Activated CD4-positive, alpha-beta T cell treated with anti-CD3 and anti-CD28 coated beads, Interleukin-2, amount 50 U/mL, for 16 hours (primary cell): ENCODE results near the gene VSIR.

Experiments
- DNase-seq: peaks from one replicate; pipeline ENCODE4 v3.0.0-alpha.2; 2020

The VSIR gene

GRCh38 chr10:71763352-71764127 is 9.8 kb downstream of the VSIR start:
- DNase-seq = no peak

- no peak for DNase-seq
Observed at GRCh38 chr10:71762324-71762723, 11.0 kb downstream of the VSIR start.

- DNase-seq = no peak
Observed at GRCh38 chr10:71761541-71762113, 11.7 kb downstream of the VSIR start.

GRCh38 chr10:71761105-71761511 is 12.2 kb downstream of the VSIR start:
- no peak for DNase-seq

- no peak for DNase-seq
Observed at GRCh38 chr10:71757399-71757922, 15.9 kb downstream of the VSIR start.

GRCh38 chr10:71756311-71757191 is 16.8 kb downstream of the VSIR start:
- peak; percentile 79 for DNase-seq

GRCh38 chr10:71755179-71755879 is 18.0 kb downstream of the VSIR start:
- no peak for DNase-seq

- DNase-seq = no peak
Observed at GRCh38 chr10:71754562-71754961, 18.8 kb downstream of the VSIR start.

GRCh38 chr10:71753960-71754505 is 19.3 kb downstream of the VSIR start:
- DNase-seq = no peak

GRCh38 chr10:71753091-71753959 is 20.0 kb downstream of the VSIR start:
- DNase-seq = no peak

GRCh38 chr10:71752391-71753090 is 20.8 kb downstream of the VSIR start:
- DNase-seq = no peak

- no peak for DNase-seq
Observed at GRCh38 chr10:71751515-71752224, 21.6 kb downstream of the VSIR start.

- DNase-seq = no peak
Observed at GRCh38 chr10:71750986-71751385, 22.3 kb downstream of the VSIR start.

GRCh38 chr10:71750124-71750841 is 23.0 kb downstream of the VSIR start:
- no peak for DNase-seq

- no peak for DNase-seq
Observed at GRCh38 chr10:71749396-71749795, 23.9 kb downstream of the VSIR start.

GRCh38 chr10:71748671-71749191 is 24.6 kb downstream of the VSIR start:
- DNase-seq = peak; percentile 94

GRCh38 chr10:71747551-71748523 is 25.5 kb downstream of the VSIR start:
- DNase-seq = no peak

GRCh38 chr10:71747039-71747531 is 26.2 kb downstream of the VSIR start:
- no peak for DNase-seq
